ENCODE measurements around the gene CHST15. TPM values are rescaled to one million over a fixed set of nuclear protein-coding genes. Genes with fewer than 3 reads are reported as not detected.

The CHST15 gene
- polyA plus RNA-seq, 1 experiment: 3.2 TPM

GRCh38 chr10:124042656-124043309, 50.6 kb downstream of the CHST15 start:
- peaks cover 6% of the 10 kb centered on the region; the same call in 1 of the 2 replicates for H3K9me3 ChIP-seq (ENCODE audit: control insufficient read depth, insufficient read depth, low read length)
- no peak overlapping the region for H3K27ac ChIP-seq (ENCODE audit: low read depth, low read length)
- CTCF ChIA-PET: no interaction called here
- DNase-seq (ENCODE audit: low read depth, low spot score): no peak
- no peak overlapping the region for H3K4me3 ChIP-seq (ENCODE audit: low read depth, low read length)
- no peak for TF ChIP-seq CTCF (IDR thresholded peaks at IDR 0.05; ENCODE audit: low read depth, low read length)
- POLR2A ChIA-PET: no interaction called here
- peaks cover 3% of the 10 kb centered on the region for H3K27me3 ChIP-seq (ENCODE audit: control insufficient read depth, insufficient read depth, low read length)

- H3K4me3 ChIP-seq (ENCODE audit: low read depth, low read length): no peak overlapping the region
- POLR2A ChIA-PET: no interaction called here
- CTCF ChIA-PET: no interaction called here
- H3K27ac ChIP-seq (ENCODE audit: low read depth, low read length): no peak overlapping the region
- peaks cover 3% of the 10 kb centered on the region for H3K27me3 ChIP-seq (ENCODE audit: control insufficient read depth, insufficient read depth, low read length)
- no peak for DNase-seq (ENCODE audit: low read depth, low spot score)
- no peak for TF ChIP-seq CTCF (IDR thresholded peaks at IDR 0.05; ENCODE audit: low read depth, low read length)
- H3K9me3 ChIP-seq (ENCODE audit: control insufficient read depth, insufficient read depth, low read length): peaks cover 6% of the 10 kb centered on the region; the same call in 1 of the 2 replicates
Observed at GRCh38 chr10:124041675-124042445, 51.5 kb downstream of the CHST15 start.

GRCh38 chr10:124040451-124041188, 52.8 kb downstream of the CHST15 start:
- ChIA-PET CTCF (no interaction called here), POLR2A (no interaction called here)
- Histone ChIP-seq H3K4me3 (ENCODE audit: low read depth, low read length) (no peak overlapping the region), H3K9me3 (ENCODE audit: control insufficient read depth, insufficient read depth, low read length) (peaks cover 2% of the 10 kb centered on the region; the same call in 1 of the 2 replicates), H3K27ac (ENCODE audit: low read depth, low read length) (no peak overlapping the region), H3K27me3 (ENCODE audit: control insufficient read depth, insufficient read depth, low read length) (no peaks in the 10 kb centered on the region)
- TF ChIP-seq CTCF (IDR thresholded peaks at IDR 0.05; ENCODE audit: low read depth, low read length): no peak
- DNase-seq (ENCODE audit: low read depth, low spot score): no peak

GRCh38 chr10:124039483-124040013, 53.9 kb downstream of the CHST15 start:
- ChIA-PET POLR2A (no interaction called here), CTCF (no interaction called here)
- H3K9me3 ChIP-seq (ENCODE audit: control insufficient read depth, insufficient read depth, low read length): peaks cover 1% of the 10 kb centered on the region; the same call in 1 of the 2 replicates
- H3K4me3 ChIP-seq (ENCODE audit: low read depth, low read length): no peak overlapping the region
- no peaks in the 10 kb centered on the region for H3K27me3 ChIP-seq (ENCODE audit: control insufficient read depth, insufficient read depth, low read length)
- no peak overlapping the region for H3K27ac ChIP-seq (ENCODE audit: low read depth, low read length)
- DNase-seq (ENCODE audit: low read depth, low spot score): no peak
- TF ChIP-seq CTCF (IDR thresholded peaks at IDR 0.05; ENCODE audit: low read depth, low read length): no peak
